Measurements from ENCODE around the gene RIC1.

RIC1 gene

GRCh38 chr9:5630081-5630507, 1.2 kb downstream of the RIC1 start:
- CTCF ChIA-PET, result no interaction called here
- POLR2A ChIA-PET, result no interaction called here
- Histone ChIP-seq H3K4me1 (ENCODE audit: control insufficient read depth, insufficient read depth, low read length) (peaks cover 3% of the 10 kb centered on the region; the same call in 1 of the 2 replicates), H3K4me3 (ENCODE audit: low read depth, low read length) (peak overlapping the region; percentile 70), H3K36me3 (ENCODE audit: control insufficient read depth in 2 of 2, insufficient read depth in 1 of 2, low read length in 2 of 2) (no peaks in the 10 kb centered on the region), H3K9me3 (ENCODE audit: control insufficient read depth, insufficient read depth, low read depth, low read length) (no peaks in the 10 kb centered on the region), H3K27ac (ENCODE audit: extremely low read depth, low read depth, low read length) (no peak overlapping the region; the same call in 1 of the 2 replicates)
- no peak for TF ChIP-seq ZIC2 (tag by site-specific recombination; IDR thresholded peaks at IDR 0.05)
- no peak for TF ChIP-seq ZNF248 (tag by site-specific recombination; IDR thresholded peaks at IDR 0.05)
- TF ChIP-seq ZNF174 (tag by site-specific recombination; IDR thresholded peaks at IDR 0.05), result no peak
- TF ChIP-seq ZNF133 (tag by site-specific recombination; IDR thresholded peaks at IDR 0.05), result no peak
- TF ChIP-seq, protein P1, sequence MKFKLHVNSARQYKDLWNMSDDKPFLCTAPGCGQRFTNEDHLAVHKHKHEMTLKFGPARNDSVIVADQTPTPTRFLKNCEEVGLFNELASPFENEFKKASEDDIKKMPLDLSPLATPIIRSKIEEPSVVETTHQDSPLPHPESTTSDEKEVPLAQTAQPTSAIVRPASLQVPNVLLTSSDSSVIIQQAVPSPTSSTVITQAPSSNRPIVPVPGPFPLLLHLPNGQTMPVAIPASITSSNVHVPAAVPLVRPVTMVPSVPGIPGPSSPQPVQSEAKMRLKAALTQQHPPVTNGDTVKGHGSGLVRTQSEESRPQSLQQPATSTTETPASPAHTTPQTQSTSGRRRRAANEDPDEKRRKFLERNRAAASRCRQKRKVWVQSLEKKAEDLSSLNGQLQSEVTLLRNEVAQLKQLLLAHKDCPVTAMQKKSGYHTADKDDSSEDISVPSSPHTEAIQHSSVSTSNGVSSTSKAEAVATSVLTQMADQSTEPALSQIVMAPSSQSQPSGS (tag by site-specific recombination; IDR thresholded peaks at IDR 0.05; ENCODE audit: low read depth), result no peak
- TF ChIP-seq SCRT1 (tag by site-specific recombination; IDR thresholded peaks at IDR 0.05; ENCODE audit: borderline replicate concordance), result no peak
- 0 out of 2 replicates have a peak, but pooled peaks have one; percentile 28 for TF ChIP-seq ZNF362 (tag by site-specific recombination; IDR thresholded peaks at IDR 0.05)
- TF ChIP-seq, protein P2, sequence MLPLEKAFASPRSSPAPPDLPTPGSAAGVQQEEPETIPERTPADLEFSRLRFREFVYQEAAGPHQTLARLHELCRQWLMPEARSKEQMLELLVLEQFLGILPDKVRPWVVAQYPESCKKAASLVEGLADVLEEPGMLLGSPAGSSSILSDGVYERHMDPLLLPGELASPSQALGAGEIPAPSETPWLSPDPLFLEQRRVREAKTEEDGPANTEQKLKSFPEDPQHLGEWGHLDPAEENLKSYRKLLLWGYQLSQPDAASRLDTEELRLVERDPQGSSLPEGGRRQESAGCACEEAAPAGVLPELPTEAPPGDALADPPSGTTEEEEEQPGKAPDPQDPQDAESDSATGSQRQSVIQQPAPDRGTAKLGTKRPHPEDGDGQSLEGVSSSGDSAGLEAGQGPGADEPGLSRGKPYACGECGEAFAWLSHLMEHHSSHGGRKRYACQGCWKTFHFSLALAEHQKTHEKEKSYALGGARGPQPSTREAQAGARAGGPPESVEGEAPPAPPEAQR (tag by site-specific recombination; IDR thresholded peaks at IDR 0.05), result no peak
- TF ChIP-seq ZNF785 (tag by site-specific recombination; IDR thresholded peaks at IDR 0.05), result no peak
- TF ChIP-seq, protein P3, sequence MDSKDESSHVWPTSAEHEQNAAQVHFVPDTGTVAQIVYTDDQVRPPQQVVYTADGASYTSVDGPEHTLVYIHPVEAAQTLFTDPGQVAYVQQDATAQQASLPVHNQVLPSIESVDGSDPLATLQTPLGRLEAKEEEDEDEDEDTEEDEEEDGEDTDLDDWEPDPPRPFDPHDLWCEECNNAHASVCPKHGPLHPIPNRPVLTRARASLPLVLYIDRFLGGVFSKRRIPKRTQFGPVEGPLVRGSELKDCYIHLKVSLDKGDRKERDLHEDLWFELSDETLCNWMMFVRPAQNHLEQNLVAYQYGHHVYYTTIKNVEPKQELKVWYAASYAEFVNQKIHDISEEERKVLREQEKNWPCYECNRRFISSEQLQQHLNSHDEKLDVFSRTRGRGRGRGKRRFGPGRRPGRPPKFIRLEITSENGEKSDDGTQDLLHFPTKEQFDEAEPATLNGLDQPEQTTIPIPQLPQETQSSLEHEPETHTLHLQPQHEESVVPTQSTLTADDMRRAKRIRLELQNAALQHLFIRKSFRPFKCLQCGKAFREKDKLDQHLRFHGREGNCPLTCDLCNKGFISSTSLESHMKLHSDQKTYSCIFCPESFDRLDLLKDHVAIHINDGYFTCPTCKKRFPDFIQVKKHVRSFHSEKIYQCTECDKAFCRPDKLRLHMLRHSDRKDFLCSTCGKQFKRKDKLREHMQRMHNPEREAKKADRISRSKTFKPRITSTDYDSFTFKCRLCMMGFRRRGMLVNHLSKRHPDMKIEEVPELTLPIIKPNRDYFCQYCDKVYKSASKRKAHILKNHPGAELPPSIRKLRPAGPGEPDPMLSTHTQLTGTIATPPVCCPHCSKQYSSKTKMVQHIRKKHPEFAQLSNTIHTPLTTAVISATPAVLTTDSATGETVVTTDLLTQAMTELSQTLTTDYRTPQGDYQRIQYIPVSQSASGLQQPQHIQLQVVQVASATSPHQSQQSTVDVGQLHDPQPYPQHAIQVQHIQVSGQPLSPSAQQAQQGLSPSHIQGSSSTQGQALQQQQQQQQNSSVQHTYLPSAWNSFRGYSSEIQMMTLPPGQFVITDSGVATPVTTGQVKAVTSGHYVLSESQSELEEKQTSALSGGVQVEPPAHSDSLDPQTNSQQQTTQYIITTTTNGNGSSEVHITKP (tag by site-specific recombination; IDR thresholded peaks at IDR 0.05), result 0 out of 2 replicates have a peak, but pooled peaks have one; percentile 29
- TF ChIP-seq, protein P4, sequence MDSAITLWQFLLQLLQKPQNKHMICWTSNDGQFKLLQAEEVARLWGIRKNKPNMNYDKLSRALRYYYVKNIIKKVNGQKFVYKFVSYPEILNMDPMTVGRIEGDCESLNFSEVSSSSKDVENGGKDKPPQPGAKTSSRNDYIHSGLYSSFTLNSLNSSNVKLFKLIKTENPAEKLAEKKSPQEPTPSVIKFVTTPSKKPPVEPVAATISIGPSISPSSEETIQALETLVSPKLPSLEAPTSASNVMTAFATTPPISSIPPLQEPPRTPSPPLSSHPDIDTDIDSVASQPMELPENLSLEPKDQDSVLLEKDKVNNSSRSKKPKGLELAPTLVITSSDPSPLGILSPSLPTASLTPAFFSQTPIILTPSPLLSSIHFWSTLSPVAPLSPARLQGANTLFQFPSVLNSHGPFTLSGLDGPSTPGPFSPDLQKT (IDR thresholded peaks at IDR 0.05; ENCODE audit: borderline replicate concordance, low read depth, low read length), result no peak
- TF ChIP-seq ZNF624 (tag by site-specific recombination; IDR thresholded peaks at IDR 0.05), result no peak
- no peak for TF ChIP-seq ZNF112 (tag by site-specific recombination; IDR thresholded peaks at IDR 0.05)
- TF ChIP-seq TRIM28 (IDR thresholded peaks at IDR 0.05; ENCODE audit: borderline replicate concordance, low read length), result no peak
- no peak; the same call in 1 of the 2 replicates for TF ChIP-seq ZNF366 (tag by site-specific recombination; conservative IDR thresholded peaks at IDR 0.05)
- TF ChIP-seq ZBTB17 (tag by site-specific recombination; IDR thresholded peaks at IDR 0.05), result peak; percentile 92
- TF ChIP-seq, protein P5, sequence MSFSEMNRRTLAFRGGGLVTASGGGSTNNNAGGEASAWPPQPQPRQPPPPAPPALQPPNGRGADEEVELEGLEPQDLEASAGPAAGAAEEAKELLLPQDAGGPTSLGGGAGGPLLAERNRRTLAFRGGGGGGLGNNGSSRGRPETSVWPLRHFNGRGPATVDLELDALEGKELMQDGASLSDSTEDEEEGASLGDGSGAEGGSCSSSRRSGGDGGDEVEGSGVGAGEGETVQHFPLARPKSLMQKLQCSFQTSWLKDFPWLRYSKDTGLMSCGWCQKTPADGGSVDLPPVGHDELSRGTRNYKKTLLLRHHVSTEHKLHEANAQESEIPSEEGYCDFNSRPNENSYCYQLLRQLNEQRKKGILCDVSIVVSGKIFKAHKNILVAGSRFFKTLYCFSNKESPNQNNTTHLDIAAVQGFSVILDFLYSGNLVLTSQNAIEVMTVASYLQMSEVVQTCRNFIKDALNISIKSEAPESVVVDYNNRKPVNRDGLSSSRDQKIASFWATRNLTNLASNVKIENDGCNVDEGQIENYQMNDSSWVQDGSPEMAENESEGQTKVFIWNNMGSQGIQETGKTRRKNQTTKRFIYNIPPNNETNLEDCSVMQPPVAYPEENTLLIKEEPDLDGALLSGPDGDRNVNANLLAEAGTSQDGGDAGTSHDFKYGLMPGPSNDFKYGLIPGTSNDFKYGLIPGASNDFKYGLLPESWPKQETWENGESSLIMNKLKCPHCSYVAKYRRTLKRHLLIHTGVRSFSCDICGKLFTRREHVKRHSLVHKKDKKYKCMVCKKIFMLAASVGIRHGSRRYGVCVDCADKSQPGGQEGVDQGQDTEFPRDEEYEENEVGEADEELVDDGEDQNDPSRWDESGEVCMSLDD (tag by site-specific recombination; IDR thresholded peaks at IDR 0.05), result no peak
- no peak for TF ChIP-seq ZNF341 (tag by site-specific recombination; IDR thresholded peaks at IDR 0.05; ENCODE audit: low read depth)
- TF ChIP-seq ZFHX2 (tag by site-specific recombination; conservative IDR thresholded peaks at IDR 0.05), result no peak
- TF ChIP-seq ZNF211 (tag by site-specific recombination; IDR thresholded peaks at IDR 0.05; ENCODE audit: low read depth), result no peak
- TF ChIP-seq, protein P6, sequence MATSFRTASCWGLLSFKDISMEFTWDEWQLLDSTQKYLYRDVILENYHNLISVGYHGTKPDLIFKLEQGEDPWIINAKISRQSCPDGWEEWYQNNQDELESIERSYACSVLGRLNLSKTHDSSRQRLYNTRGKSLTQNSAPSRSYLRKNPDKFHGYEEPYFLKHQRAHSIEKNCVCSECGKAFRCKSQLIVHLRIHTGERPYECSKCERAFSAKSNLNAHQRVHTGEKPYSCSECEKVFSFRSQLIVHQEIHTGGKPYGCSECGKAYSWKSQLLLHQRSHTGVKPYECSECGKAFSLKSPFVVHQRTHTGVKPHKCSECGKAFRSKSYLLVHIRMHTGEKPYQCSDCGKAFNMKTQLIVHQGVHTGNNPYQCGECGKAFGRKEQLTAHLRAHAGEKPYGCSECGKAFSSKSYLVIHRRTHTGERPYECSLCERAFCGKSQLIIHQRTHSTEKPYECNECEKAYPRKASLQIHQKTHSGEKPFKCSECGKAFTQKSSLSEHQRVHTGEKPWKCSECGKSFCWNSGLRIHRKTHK (tag by site-specific recombination; IDR thresholded peaks at IDR 0.05), result no peak
- TF ChIP-seq ZNF747 (tag by site-specific recombination; IDR thresholded peaks at IDR 0.05), result no peak
- TF ChIP-seq ZNF292 (tag by site-specific recombination; IDR thresholded peaks at IDR 0.05; ENCODE audit: borderline replicate concordance, low read depth), result no peak
- no peak for TF ChIP-seq ZSCAN30 (tag by site-specific recombination; IDR thresholded peaks at IDR 0.05)
- no peak for TF ChIP-seq ZNF701 (tag by site-specific recombination; IDR thresholded peaks at IDR 0.05)
- TF ChIP-seq ZNF548 (tag by site-specific recombination; IDR thresholded peaks at IDR 0.05), result no peak
